ENCODE measurements around the gene S100A12.

DNA sequence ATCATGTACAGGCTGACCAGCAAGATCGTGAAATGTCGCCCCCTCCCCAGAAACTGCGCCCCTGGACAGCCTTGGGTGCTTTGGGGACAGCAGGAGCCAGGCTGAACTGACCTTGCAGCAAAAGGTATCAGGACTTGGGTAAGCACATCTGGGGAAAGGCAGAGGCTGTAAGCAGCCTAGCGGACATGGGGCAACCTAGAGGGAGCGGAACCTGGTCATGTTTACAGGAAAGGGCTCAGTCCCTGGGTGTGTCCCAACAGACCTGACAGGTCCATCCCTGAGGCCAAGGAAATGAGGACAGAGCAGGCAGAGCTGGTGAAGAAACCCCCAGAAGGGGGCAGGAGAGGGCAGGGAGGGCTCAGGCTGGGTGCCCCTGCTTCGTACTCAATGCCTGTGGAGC, 18.5 kb upstream of the S100A12 start:
- TF ChIP-seq, protein P1, sequence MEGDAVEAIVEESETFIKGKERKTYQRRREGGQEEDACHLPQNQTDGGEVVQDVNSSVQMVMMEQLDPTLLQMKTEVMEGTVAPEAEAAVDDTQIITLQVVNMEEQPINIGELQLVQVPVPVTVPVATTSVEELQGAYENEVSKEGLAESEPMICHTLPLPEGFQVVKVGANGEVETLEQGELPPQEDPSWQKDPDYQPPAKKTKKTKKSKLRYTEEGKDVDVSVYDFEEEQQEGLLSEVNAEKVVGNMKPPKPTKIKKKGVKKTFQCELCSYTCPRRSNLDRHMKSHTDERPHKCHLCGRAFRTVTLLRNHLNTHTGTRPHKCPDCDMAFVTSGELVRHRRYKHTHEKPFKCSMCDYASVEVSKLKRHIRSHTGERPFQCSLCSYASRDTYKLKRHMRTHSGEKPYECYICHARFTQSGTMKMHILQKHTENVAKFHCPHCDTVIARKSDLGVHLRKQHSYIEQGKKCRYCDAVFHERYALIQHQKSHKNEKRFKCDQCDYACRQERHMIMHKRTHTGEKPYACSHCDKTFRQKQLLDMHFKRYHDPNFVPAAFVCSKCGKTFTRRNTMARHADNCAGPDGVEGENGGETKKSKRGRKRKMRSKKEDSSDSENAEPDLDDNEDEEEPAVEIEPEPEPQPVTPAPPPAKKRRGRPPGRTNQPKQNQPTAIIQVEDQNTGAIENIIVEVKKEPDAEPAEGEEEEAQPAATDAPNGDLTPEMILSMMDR (IDR thresholded peaks at IDR 0.05; ENCODE audit: low read length), result no peak
- no peak for TF ChIP-seq EZH2 (optimal IDR thresholded peaks at IDR 0.05; ENCODE audit: low read depth, low read length)
